HG03520 (cell line): Measurements from ENCODE around the gene PRKG2.

Experiments
- ATAC-seq: cut with Tn5 transposase; IDR thresholded peaks from one replicate; pipeline ENCODE4 v1.9.1; 2021; ENCODE audit warnings: mild to moderate bottlenecking, moderate library complexity; ENCODE audit not compliant: unreplicated experiment

PRKG2 gene

GRCh38 chr4:81217779-81218178 is 2.8 kb upstream of the PRKG2 start:
- no peak for ATAC-seq

- ATAC-seq, result no peak
These were observed 909 bp upstream of the PRKG2 start for GRCh38 chr4:81215931-81216330.

- no peak for ATAC-seq
These were observed 710 bp downstream of the PRKG2 start for GRCh38 chr4:81214144-81214880.

- ATAC-seq, result no peak
These were observed 1.4 kb downstream of the PRKG2 start for GRCh38 chr4:81213671-81214070.

- ATAC-seq, result no peak
These were observed 3.1 kb downstream of the PRKG2 start for GRCh38 chr4:81211956-81212355.

- ATAC-seq, result no peak
These were observed 7.2 kb downstream of the PRKG2 start for GRCh38 chr4:81207828-81208227.

GRCh38 chr4:81205302-81205701 is 9.7 kb downstream of the PRKG2 start:
- ATAC-seq, result no peak

GRCh38 chr4:81204571-81204970 is 10.5 kb downstream of the PRKG2 start:
- no peak for ATAC-seq

GRCh38 chr4:81199831-81200230 is 15.2 kb downstream of the PRKG2 start:
- ATAC-seq, result no peak

GRCh38 chr4:81198609-81199008 is 16.4 kb downstream of the PRKG2 start:
- ATAC-seq, result no peak

- no peak for ATAC-seq
These were observed 17.0 kb downstream of the PRKG2 start for GRCh38 chr4:81197864-81198524.

- ATAC-seq, result no peak
These were observed 18.8 kb downstream of the PRKG2 start for GRCh38 chr4:81196126-81196650.

- no peak for ATAC-seq
These were observed 19.5 kb downstream of the PRKG2 start for GRCh38 chr4:81195475-81195874.

- ATAC-seq, result no peak
These were observed 20.7 kb downstream of the PRKG2 start for GRCh38 chr4:81194286-81194685.

- no peak for ATAC-seq
These were observed 34.1 kb downstream of the PRKG2 start for GRCh38 chr4:81180916-81181315.

- ATAC-seq, result no peak
These were observed 35.7 kb downstream of the PRKG2 start for GRCh38 chr4:81179326-81179725.

GRCh38 chr4:81173213-81173612 is 41.8 kb downstream of the PRKG2 start:
- no peak for ATAC-seq

- no peak for ATAC-seq
These were observed 48.4 kb downstream of the PRKG2 start for GRCh38 chr4:81166458-81167160.

GRCh38 chr4:81165861-81166430 is 49.1 kb downstream of the PRKG2 start:
- no peak for ATAC-seq

GRCh38 chr4:81164623-81165416 is 50.2 kb downstream of the PRKG2 start:
- ATAC-seq, result no peak

- ATAC-seq, result no peak
These were observed 50.9 kb downstream of the PRKG2 start for GRCh38 chr4:81164126-81164525.
